ENCODE results near the gene ACTRT2. TPM values are rescaled to one million over a fixed set of nuclear protein-coding genes. Genes with fewer than 3 reads are reported as not detected.

The ACTRT2 gene
- total RNA-seq, 1 donor from 2014 or later: not detected

DNA sequence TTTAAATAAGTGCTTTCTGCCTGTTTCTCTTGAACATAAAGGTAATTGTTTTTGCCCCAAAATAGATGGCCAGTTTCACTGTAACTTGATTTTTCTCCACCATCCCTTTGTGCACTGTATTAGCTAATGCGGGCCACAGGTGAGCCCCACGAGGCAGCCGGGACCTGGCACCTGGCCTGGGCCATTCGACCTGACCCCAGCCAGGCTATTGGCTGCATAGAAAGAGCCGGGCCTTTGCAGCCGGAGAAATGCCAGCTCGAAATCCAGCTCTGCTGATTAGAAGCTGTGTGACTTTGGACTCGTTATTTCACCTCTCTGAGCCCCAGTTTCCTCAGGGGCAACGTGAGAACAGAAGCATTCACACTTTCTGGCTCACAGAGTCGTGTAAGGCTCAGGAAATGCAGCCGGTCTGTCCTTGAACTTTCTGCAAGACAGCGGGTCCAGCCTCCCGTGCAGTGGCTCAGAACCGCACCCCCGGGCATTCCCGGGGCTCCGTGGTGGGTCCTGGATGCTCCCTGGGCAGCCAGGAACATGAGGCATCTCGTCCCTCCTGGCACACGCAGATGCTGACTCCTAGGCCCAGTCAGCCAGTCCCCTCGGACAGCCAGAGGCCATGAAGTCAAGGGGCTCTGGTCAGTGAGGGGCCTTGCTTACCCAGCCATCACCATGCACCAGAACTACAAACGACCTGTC lies 37.4 kb upstream of the ACTRT2 start:
- no peak for DNase-seq (ENCODE audit: low read depth)

- no peak for DNase-seq (ENCODE audit: low read depth)
These were observed 36.7 kb upstream of the ACTRT2 start for GRCh38 chr1:2984399-2985061.

GRCh38 chr1:2985067-2985561 lies 36.2 kb upstream of the ACTRT2 start:
- no peak for DNase-seq (ENCODE audit: low read depth)

- no peak for DNase-seq (ENCODE audit: low read depth)
These were observed 35.3 kb upstream of the ACTRT2 start for GRCh38 chr1:2985694-2986548.

DNA sequence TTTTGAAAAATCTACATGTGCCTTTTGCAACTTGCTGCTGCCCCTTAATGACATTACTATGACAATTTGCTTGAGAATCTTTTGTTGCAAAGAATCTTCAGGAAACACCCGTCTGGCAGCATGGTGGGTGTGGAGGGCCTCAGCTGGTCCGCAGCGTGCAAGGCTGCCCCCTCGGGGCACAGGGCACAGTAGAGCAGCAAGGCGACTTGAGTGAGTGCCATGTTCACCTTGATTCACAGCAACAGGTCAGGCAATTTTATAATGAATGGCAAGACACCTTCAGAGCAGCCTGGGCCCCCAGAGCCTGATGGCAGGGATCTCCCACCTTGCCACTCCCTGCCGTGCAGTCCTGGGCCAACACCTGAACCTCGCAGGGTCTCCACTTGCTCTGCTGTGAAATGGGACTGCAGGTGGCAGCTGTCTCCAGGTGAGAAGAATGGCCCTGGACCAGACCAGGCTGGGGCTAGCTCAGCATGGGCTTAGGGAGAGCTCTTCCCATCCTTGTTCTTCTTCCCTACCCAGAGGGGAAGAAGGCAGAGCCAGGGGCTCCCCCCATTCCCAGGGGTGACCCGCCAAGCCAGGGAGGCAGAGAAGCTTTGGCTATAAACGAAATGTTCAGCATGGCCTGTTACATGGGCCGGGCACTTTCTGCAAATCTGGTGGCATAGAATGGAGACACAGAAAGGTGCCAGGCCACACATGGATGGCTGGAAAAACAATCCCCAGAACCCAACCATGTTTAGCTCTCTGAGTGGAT lies 34.5 kb upstream of the ACTRT2 start:
- DNase-seq (ENCODE audit: low read depth): no peak

GRCh38 chr1:2987773-2988172 lies 33.5 kb upstream of the ACTRT2 start:
- no peak for DNase-seq (ENCODE audit: low read depth)

GRCh38 chr1:2988256-2988655 lies 33.0 kb upstream of the ACTRT2 start:
- no peak for DNase-seq (ENCODE audit: low read depth)

DNA sequence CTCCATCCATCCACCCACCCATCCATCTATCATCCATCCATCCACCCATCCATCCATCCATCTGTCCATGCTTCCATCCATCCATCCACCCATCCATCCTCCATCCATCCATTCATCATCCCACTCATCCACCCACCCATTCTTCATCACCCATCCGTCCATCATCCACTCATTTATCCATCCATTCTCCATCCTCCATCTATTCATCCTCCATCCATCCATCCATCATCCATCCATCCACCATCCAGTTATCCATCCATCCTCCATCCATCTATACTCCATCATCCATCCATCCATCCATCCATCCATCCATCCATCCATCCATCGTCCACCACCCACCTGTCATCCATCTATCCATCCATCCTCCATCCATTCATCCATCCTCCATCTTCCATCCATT lies 32.1 kb upstream of the ACTRT2 start:
- DNase-seq (ENCODE audit: low read depth): no peak

GRCh38 chr1:2989976-2990375 lies 31.3 kb upstream of the ACTRT2 start:
- no peak for DNase-seq (ENCODE audit: low read depth)

GRCh38 chr1:2990376-2991115 lies 30.7 kb upstream of the ACTRT2 start:
- no peak for DNase-seq (ENCODE audit: low read depth)

GRCh38 chr1:2991753-2992495 lies 29.3 kb upstream of the ACTRT2 start:
- no peak for DNase-seq (ENCODE audit: low read depth)

DNA sequence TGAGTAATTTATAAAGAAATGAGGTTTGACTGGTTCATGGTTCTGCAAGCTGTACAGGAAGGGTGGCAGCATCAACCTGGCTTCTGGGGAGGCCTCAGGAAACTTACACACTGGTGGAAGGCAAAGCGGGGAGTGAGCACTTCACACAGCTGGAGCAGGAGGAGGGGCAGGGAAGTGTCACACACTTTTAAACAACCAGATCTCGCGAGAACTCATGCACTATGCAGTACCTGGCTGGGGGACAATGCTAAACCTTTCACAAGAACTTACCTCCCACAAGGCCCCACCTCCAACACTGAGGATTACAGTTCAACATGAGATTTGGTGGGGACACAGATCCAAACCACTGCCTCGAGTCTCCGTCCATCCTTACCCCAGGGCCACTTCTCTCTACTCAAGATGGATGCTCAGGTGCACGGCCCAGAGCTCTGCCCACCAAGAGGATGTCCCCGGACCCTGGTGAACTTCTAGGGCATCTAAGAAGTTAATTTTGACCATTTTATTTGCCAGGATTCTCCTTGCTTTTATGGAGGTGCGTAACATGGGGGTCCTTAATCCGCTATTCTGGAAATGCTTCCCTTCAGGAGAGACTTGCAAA lies 22.7 kb upstream of the ACTRT2 start:
- DNase-seq (ENCODE audit: low read depth): no peak

- DNase-seq (ENCODE audit: low read depth): no peak
These were observed 22.1 kb upstream of the ACTRT2 start for GRCh38 chr1:2999138-2999537.

DNA sequence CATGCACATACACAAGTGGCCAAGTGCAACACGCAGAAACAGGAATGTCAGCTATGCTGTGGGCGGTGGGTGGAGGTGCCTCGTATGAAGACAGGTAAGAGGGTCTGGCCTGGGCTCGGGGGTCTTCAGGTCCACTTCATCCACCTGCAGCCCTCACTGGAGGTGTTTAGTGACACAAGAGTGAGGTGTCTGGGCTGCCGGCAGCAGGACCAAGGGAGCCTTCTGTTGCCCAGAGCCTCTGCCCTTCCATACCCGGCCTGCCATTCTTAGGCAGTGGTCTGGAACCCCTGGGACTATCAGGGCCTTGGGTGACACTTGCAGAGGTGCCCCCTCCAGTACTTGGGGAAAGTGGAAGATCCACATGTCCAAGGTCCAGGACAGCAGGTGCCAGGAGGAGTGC lies 21.7 kb upstream of the ACTRT2 start:
- DNase-seq (ENCODE audit: low read depth): no peak

- no peak for DNase-seq (ENCODE audit: low read depth)
These were observed 21.1 kb upstream of the ACTRT2 start for GRCh38 chr1:3000214-3000613.

GRCh38 chr1:3000671-3001470 lies 20.4 kb upstream of the ACTRT2 start:
- DNase-seq (ENCODE audit: low read depth): no peak

- no peak for DNase-seq (ENCODE audit: low read depth)
These were observed 19.6 kb upstream of the ACTRT2 start for GRCh38 chr1:3001471-3002348.
